HUES64 (cell line): Measurements from ENCODE around the gene SLC34A1.
"Not testable (repeated sequence)": the region's sequence is repeated elsewhere in the genome, so short reads cannot be mapped to it uniquely, and the experiment has no call there.

Experiments
- H3K27ac ChIP-seq: 2 replicates; pipeline ENCODE4 v1.7.0; 2013; ENCODE audit warnings: low read depth, low read length, inconsistent platforms
- H3K27me3 ChIP-seq: 2 replicates; pipeline ENCODE4 v1.6.1; 2013; ENCODE audit warnings: mild to moderate bottlenecking, low read length; ENCODE audit not compliant: insufficient read depth
- H3K36me3 ChIP-seq: 2 replicates; pipeline ENCODE4 v1.6.1; 2013; ENCODE audit warnings: mild to moderate bottlenecking, low read length; ENCODE audit not compliant: insufficient read depth
- H3K4me1 ChIP-seq: 2 replicates; pipeline ENCODE4 v1.6.1; 2013; ENCODE audit warnings: mild to moderate bottlenecking, low read length, moderate library complexity; ENCODE audit not compliant: insufficient read depth
- H3K4me3 ChIP-seq: 2 replicates; pipeline ENCODE4 v1.5.1; 2013; ENCODE audit warnings: mild to moderate bottlenecking, low read length, moderate library complexity
- H3K9ac ChIP-seq: 2 replicates; pipeline ENCODE4 v1.6.1; 2013; ENCODE audit warnings: mild to moderate bottlenecking, low read depth, low read length
- H3K9me3 ChIP-seq: 2 replicates; pipeline ENCODE4 v1.6.1; 2013; ENCODE audit warnings: low read depth, low read length; ENCODE audit not compliant: insufficient read depth
- WGBS: fragments of 150-250, 120-280 bp; methylation state at CpG from one replicate; pipeline ENCODE4 v1.1.7; 2013; ENCODE audit warnings: missing lambda C conversion rate; 5-methylcytosine and 5-hydroxymethylcytosine counted together

SLC34A1 gene

DNA sequence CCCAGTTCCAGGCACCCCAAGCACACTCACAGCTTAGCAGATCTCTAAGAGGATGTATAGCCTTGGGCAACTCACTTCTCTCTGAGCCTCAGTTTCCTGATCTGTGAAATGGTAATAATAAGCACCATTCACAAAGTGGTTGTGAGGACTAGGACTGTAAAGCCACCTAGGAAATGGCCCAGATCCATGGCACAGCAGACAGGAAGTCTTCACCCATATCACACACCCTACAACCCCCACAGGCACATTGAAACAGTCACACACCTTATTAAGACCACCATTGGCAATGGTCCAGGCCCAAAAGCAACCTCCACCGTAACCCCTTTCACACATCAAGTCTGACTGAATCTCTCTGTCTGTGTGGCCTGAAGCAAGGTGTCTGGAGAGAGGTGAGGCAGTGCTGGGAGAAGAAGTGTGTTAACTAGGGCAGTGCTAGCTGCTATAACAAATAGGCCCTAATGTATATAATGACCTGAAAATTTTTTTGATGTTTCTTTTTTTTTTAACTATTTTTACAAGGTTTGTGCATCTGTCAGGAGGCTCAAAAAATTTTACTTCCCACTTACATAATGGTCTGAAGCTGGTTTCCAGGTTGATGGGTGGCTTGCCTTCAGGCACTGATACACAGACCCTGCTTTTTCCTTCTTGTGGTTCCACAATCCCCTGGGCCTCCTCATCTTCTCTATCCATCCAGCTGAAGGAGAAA, 28.9 kb upstream of the SLC34A1 start:
- Histone ChIP-seq H3K9ac (no peak overlapping the region), H3K36me3 (no peaks in the 10 kb centered on the region), H3K4me1 (peaks cover 6% of the 10 kb centered on the region; the same call in 1 of the 2 replicates), H3K27ac (no peak overlapping the region), H3K9me3 (no peaks in the 10 kb centered on the region), H3K4me3 (no peak overlapping the region), H3K27me3 (peaks cover 8% of the 10 kb centered on the region; the same call in 1 of the 2 replicates)
- 100% methylated on average over 1 of the region's 1 CpG for WGBS

DNA sequence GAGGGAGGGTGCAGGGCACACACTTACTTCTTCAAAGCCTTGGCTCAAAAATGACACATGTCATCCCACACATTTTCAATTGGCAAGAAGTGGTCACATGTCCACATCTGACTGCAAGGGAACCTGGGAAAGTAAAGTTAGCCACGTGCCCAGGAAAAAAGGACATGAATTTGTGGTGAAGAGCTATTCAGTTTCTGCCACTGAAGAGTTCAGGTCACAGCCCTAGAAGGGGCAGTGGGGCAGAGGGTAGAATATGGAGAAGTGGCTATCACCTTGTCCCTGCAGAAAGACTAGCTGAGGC, 28.4 kb upstream of the SLC34A1 start:
- WGBS, result 32% methylated on average over 1 of the region's 1 CpG
- Histone ChIP-seq H3K36me3 (no peaks in the 10 kb centered on the region), H3K27me3 (peaks cover 8% of the 10 kb centered on the region; the same call in 1 of the 2 replicates), H3K9ac (no peak overlapping the region), H3K4me3 (no peak overlapping the region), H3K4me1 (0 out of 2 replicates have a peak, but pooled peaks cover 2% of the 10 kb centered on the region), H3K27ac (no peak overlapping the region), H3K9me3 (no peaks in the 10 kb centered on the region)

DNA sequence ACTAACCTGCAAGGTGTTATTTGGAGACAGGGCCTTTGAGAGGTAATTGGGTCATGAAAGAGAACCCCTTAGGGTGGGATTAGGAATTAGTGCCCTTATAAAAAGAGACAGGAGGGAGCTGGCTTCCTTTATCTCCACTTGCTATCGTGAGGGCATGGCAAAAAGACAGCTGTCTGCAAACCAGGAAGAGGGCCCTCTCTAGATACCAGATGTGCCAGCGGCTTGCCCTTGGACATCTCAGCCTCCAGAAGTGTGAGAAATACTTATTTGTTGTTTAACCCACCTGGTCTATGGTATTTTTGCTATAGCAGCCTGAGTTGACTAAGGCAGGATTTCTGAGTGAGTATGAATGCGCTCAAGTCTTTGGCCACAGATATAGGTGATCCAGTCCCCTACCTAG, 27.5 kb upstream of the SLC34A1 start:
- 91% methylated on average over 3 of the region's 3 CpGs for WGBS
- Histone ChIP-seq H3K36me3 (no peaks in the 10 kb centered on the region), H3K9ac (no peak overlapping the region), H3K4me1 (0 out of 2 replicates have a peak, but pooled peaks cover 2% of the 10 kb centered on the region), H3K9me3 (no peaks in the 10 kb centered on the region), H3K27me3 (peaks cover 8% of the 10 kb centered on the region; the same call in 1 of the 2 replicates), H3K4me3 (no peak overlapping the region), H3K27ac (no peak overlapping the region)

DNA sequence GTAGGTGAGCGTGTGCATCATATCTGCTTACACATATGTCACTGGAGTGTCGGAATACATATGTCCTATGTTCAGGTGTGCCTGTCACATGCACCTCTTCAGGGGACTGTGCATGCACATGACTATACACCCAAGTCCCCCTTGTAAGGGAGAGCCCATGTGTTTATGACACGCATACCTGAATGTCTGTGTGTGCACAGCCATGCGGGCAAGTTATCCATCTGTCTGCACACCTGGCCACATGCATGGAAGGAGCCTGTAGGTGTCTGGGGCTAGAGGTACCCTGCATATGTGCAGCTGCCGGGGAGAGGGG, 27.1 kb upstream of the SLC34A1 start:
- H3K27ac ChIP-seq, result no peak overlapping the region
- H3K4me3 ChIP-seq, result no peak overlapping the region
- H3K9me3 ChIP-seq, result no peaks in the 10 kb centered on the region
- peaks cover 2% of the 10 kb centered on the region for H3K4me1 ChIP-seq
- H3K9ac ChIP-seq, result no peak overlapping the region
- H3K27me3 ChIP-seq, result peaks cover 10% of the 10 kb centered on the region; the same call in 1 of the 2 replicates
- H3K36me3 ChIP-seq, result no peaks in the 10 kb centered on the region
- WGBS, result 93% methylated on average over 5 of the region's 5 CpGs

DNA sequence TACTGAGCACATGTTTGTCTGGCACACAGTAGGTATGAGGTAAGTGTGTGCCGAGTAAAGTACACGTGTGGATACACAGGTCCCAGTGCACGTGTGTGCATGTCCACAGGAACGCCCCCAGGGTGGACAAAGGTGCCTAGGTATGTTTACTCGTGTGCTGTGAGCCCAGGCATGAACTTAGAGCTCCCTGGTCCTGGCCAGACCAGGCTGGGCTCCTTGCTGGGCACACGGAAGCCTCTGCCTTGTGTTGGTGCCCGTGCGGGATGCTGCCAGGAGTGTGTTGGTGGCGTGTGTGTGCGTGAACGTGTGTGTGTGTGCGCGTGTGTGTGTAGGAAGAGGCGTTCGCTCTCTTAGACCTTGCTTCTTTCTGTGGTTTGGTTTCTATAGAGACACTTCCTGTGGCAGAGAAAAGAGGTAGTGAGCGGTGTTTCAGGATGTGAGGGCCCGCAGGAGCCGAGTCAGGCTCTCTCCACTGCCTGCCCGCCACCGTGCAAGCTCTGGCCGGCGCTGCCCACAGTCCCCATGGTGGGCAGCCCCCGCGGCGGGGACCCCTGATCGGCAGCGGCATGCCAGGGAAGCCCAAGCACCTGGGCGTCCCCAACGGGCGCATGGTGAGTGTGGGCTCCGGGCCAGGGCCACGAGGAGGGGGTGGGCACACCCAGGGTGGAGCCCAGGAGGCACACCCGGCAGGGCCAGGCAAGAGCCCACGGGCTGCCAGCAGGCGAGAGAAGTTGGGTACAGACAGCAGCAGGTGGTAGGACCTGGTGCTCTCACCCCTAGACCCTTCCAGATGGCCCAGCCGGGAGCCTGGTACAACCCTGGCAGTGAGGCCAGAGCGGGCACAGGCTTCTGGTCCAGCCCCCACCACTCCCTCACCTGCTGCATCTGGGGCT, 26.5 kb upstream of the SLC34A1 start, which contains the start of gene RGS14:
Gene RGS14 (plus strand): TSS at position 466 of the 893 bp plus-strand sequence. CDS start 101 bp downstream, at position 567.
- no peak within 1 kb of the TSS for H3K27ac ChIP-seq
- 87% methylated on average over 37 of the region's 37 CpGs for WGBS
- H3K4me3 ChIP-seq, result no peak within 1 kb of the TSS
- no peaks in the 10 kb centered on the region for H3K9me3 ChIP-seq
- H3K27me3 ChIP-seq, result peaks cover 16% of the 10 kb centered on the region; the same call in 1 of the 2 replicates
- H3K9ac ChIP-seq, result no peak within 1 kb of the TSS
- no peaks in the 10 kb centered on the region for H3K36me3 ChIP-seq
- H3K4me1 ChIP-seq, result peaks cover 5% of the 10 kb centered on the region

DNA sequence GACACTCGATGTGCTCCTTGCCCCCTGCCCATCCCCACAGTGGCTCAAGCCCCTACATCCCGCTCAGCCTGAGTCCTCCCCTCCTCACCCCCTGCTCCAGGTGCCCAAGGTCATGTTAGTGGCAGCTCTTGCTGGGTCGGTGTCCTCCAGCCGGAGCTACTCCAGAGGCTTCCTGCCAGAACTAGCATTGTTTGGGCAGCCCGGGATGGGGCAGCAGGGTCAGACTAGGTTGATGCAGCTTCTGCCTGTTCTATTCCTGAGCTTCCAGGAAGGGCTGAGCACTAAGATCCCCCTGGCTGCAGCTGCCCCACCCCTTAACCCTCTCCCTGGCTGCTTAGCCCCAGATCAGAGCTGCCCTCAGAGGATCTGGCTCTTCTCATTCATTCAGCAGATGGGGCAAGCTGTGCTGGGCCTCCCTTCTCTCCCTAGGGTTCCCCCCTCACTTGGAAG, 25.8 kb upstream of the SLC34A1 start:
- Histone ChIP-seq H3K36me3 (no peaks in the 10 kb centered on the region), H3K27ac (no peak overlapping the region), H3K9me3 (no peaks in the 10 kb centered on the region), H3K4me3 (no peak overlapping the region), H3K27me3 (peaks cover 16% of the 10 kb centered on the region; the same call in 1 of the 2 replicates), H3K9ac (no peak overlapping the region), H3K4me1 (peaks cover 5% of the 10 kb centered on the region)
- 85% methylated on average over 5 of the region's 5 CpGs for WGBS

DNA sequence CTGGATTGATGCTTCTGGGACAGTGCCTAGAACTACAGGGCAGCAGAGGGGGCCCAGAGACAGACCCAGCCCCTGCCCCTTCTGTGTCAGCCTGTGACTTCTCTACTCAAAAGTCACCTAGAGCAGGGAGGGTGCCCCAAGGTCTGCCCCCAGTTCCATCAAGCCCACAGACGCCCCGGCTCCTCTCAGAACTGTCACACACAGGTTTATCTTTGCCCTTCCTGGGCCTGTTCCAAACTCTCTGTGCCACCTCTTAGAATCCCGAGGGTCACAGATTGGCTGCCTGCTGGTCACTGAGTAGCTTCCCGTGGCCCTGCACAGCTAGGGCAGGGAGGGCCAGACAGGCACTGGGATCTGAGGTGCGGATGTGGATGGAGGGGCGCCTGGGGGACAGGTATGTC, 24.8 kb upstream of the SLC34A1 start:
- Histone ChIP-seq H3K27me3 (peaks cover 15% of the 10 kb centered on the region; the same call in 1 of the 2 replicates), H3K9ac (no peak overlapping the region), H3K4me1 (peaks cover 5% of the 10 kb centered on the region), H3K36me3 (no peaks in the 10 kb centered on the region), H3K4me3 (no peak overlapping the region), H3K9me3 (no peaks in the 10 kb centered on the region), H3K27ac (no peak overlapping the region)
- WGBS, result 86% methylated on average over 6 of the region's 6 CpGs

DNA sequence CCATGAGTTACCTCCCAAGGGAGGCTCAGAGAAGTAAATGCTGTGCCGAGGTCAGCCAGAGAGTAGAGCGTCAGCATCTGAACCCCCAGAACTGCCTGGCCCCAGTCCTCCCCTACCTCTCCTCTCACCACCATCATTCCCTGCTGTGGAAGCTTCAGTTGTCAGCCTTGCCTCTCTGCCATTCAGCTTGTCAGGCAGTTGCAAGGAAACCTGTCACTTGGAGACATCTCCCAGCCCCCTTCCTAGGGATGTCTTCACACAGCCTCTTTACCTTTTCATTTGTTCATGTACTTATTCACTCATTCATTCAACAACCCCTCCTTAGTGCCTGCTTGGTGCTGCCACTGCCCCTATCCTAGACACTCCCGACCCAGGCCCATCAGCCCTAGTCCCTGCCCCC, 24.4 kb upstream of the SLC34A1 start:
- H3K9ac ChIP-seq, result no peak overlapping the region
- 83% methylated on average over 3 of the region's 3 CpGs for WGBS
- peaks cover 5% of the 10 kb centered on the region for H3K4me1 ChIP-seq
- H3K9me3 ChIP-seq, result no peaks in the 10 kb centered on the region
- H3K36me3 ChIP-seq, result no peaks in the 10 kb centered on the region
- no peak overlapping the region for H3K27ac ChIP-seq
- H3K4me3 ChIP-seq, result no peak overlapping the region
- peaks cover 11% of the 10 kb centered on the region; the same call in 1 of the 2 replicates for H3K27me3 ChIP-seq

DNA sequence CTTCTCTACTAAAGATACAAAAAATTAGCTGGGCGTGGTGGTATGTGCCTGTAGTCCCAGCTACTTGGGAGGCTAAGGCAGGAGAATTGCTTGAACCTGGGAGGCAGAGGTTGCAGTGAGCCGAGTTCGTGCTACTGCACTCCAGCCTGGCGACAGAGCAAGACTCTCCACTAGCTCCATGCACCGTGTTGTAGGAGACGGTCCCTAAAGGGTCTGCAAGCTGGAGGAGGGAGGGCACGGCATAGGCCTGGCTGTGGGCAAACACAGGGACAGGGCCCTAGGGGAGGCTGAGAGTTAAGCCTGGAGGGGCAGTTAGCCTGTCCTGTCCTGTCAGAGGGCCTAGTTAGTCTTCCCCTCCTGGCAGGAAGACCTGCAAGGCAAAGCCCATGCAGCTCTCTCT, 23.5 kb upstream of the SLC34A1 start:
- WGBS, result 91% methylated on average over 7 of the region's 7 CpGs
- not testable (repeated sequence) for H3K4me1 ChIP-seq, H3K9me3 ChIP-seq, H3K27ac ChIP-seq, H3K36me3 ChIP-seq, H3K4me3 ChIP-seq, H3K9ac ChIP-seq
- H3K27me3 ChIP-seq, result peaks cover 11% of the 10 kb centered on the region; the same call in 1 of the 2 replicates

DNA sequence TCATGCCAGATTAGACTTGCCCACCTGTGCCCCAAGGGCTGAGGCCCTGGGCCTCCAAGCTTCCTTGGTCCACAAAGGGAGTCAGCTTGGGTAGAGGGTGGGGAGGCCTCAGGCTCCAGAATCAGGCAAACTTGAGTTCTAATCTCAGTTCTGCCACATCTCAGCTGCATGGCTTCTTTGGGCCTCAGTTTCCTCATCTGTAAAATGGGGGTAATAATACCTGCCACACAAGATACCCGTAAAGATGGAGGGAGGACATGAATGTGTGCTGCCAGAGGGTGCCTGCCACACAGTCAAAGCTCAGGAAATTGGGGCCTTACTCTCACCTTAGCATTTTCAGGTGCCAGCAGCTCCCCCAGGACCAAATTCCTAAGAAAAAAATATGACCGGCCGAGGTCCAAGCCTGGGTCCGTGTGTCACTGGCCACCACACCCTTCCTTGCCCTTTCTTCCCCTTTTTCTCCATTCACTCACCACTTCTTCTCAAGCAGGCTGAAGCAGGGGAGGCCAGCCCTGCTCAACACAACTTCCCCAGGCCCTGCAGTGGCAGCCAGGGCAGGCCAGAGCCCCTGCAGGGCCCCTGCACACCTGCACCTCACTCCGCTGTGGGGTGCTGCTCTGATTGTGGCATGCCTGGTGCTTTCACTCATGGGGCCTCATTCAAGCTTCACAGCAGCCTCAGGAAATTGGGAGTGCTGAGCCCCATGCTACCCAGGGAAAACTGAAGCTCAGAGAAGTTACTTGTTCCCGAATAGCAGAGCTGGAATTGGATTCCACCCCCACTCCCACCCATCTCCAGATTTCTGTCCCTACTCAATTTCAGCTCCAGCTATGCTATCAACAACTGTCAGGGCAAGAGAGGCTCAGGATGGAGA, 22.6 kb upstream of the SLC34A1 start:
- H3K27me3 ChIP-seq, result peaks cover 11% of the 10 kb centered on the region; the same call in 1 of the 2 replicates
- H3K27ac ChIP-seq, result no peak overlapping the region
- no peaks in the 10 kb centered on the region for H3K9me3 ChIP-seq
- peaks cover 11% of the 10 kb centered on the region for H3K4me1 ChIP-seq
- no peaks in the 10 kb centered on the region for H3K36me3 ChIP-seq
- H3K9ac ChIP-seq, result no peak overlapping the region
- 92% methylated on average over 6 of the region's 6 CpGs for WGBS
- H3K4me3 ChIP-seq, result no peak overlapping the region
